GM19395 (cell line): ENCODE data around the gene AGT.
"Not testable (repeated sequence)": the region's sequence is repeated elsewhere in the genome, so short reads cannot be mapped to it uniquely, and the experiment has no call there.

Experiments used
- ATAC-seq: cut with Tn5 transposase; IDR thresholded peaks from one replicate; pipeline ENCODE4 v1.9.1; 2021; ENCODE audit warnings: mild to moderate bottlenecking, moderate library complexity; ENCODE audit not compliant: unreplicated experiment

Gene AGT

GRCh38 chr1:230708631-230709580 lies 5.0 kb downstream of the AGT start:
- ATAC-seq = no peak

DNA sequence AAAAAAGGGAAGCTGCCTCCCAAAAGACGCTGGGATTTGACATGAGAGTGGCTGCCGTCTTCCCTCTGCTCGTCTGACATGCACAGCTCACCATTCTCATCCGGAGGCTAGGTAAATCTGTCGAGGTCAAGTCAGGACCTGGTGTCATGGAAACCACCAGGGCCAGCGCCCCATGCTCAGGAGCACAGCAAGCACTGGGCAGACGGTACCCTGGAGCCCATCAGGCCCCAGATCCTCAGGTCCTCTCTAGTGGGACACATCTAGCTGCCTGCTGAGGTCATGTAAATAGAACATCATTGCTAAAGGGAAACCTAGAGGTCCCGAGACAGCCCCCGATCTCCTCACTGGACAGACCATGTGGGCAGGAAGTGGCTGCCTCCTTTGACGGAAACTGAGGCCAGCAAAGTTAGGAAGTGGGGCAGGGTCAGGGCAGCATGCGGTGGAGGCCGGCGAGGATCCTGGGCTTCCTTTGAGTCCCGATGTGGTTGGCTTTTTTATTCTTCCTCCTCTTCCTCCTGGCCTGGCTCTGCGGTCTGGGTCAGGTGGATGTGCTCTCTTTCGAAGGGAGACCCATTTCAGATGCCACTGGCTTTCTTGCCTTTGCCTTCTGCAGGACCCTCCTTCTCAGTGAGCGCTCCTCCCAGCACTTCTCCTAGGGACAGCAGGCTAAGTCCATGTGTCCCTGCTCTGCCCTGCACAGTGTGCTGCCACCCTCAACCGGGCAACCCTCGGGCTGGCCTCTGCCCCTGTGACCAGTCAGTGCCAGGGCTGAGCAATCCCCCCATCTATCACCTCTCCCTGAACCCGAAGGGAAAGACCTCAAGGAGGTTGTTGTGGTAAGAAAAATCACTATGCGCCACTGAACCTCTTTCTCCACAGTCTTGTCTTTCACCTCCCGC lies 5.9 kb downstream of the AGT start:
- no peak for ATAC-seq

DNA sequence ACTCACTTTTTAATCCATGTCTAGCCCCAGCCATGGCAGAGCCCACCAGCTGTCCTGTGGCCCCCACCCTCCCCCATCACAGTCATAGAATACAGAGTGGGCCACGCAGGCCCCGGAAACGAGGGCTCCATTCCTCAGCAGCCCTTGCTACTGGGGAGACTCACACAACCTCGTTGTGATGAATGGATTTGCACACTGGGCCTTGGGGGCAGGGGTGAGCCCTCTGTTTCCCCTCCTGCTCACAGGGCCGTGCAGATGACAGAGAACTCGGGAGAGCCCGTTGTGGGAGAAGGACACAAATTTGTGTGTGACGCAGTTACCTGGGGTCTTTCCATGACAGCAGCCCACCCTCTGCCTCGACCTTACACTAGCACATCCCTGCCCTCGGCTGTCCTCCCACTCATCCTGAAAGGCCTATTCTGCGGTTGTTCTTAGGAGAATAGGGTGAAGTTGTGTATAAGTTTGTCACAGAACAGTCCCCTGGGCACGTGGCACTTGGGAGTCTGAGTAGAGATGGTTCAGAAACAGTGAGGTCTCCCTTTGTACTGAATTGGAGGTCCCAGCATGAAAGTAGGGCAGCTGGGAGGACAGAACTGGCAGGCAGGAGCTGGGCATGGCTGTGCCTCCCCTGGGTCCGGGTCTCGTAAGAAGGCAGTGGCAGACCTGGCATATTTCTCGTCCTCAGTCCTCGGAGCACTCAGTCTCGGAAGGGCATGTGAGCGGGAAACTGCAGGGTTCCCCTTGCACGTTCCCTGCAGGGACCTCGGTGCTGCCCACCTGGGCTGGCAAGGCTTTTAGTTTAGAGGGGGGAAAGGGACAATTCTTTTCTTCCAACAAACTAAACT lies 6.8 kb downstream of the AGT start:
- no peak for ATAC-seq

GRCh38 chr1:230706020-230706699 lies 7.8 kb downstream of the AGT start:
- ATAC-seq = no peak

- no peak for ATAC-seq
These were observed 8.5 kb downstream of the AGT start for GRCh38 chr1:230705289-230706019.

GRCh38 chr1:230704830-230705229 lies 9.1 kb downstream of the AGT start:
- ATAC-seq = no peak

DNA sequence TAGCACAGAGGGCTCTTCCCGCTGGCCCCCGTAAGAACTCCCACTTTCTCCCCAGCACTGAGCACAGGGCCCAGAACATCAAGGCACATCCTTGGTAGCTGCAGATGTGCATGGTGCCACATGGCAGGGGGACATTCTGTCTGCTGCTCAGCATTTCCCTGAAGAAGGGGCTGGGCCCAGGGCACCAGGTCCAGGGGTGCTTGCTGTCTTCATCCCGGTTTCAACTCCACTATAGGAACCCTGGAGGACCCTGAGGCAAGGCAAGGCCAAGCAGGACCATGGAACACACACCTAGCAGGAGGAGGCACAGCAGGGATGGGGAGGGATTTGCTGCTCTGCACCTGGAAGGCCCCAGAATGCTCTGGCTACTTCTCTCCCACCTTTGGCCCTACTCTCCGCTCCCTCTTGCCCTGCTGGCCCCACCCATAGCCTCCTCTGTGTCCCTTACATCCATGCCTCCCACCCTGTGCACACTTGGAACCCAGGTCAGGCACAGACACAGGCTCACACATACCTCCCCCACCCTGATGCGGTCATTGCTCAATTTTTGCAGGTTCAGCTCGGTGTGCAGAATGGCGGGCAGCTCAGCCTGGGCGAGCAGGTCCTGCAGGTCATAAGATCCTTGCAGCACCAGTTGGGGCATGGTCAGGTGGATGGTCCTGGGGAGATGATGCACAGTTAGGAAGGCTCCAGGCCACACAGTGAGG lies 10.1 kb downstream of the AGT start:
- no peak for ATAC-seq

DNA sequence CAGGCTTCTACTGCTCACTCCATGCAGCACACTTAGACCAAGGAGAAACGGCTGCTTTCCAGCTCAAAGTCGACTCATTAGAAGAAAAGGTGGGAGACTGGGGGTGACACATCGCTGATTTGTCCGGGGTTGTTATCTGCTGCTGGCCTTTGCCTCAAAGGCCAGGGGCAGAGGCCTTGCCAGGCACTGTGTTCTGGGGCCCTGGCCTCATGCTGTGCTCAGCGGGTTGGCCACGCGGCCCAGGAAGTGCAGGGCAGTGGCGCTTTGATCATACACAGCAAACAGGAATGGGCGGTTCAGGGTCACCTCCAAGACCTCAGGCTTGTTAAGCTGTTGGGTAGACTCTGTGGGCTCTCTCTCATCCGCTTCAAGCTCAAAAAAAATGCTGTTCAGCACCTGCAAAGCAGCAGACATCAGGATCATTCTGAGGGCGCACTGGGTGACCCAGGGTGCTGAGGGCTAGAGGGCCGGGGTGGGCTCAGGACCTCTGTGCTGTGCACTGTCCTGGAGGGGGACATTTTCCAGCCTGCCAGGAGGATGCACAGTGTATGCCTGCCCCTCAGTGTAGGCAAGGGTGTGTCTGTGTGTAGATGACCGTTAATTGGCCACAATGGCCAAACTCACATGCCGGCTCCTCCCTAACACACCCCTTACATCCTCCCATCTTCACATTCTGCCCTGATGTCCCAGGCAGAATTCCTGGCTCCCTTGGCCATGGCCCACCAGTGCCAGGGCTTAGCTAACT lies 10.8 kb downstream of the AGT start:
- no peak for ATAC-seq

- no peak for ATAC-seq
These were observed 11.8 kb downstream of the AGT start for GRCh38 chr1:230701895-230702768.

GRCh38 chr1:230701434-230701833 lies 12.5 kb downstream of the AGT start:
- ATAC-seq = no peak

GRCh38 chr1:230700132-230700531 lies 13.8 kb downstream of the AGT start:
- ATAC-seq = no peak

DNA sequence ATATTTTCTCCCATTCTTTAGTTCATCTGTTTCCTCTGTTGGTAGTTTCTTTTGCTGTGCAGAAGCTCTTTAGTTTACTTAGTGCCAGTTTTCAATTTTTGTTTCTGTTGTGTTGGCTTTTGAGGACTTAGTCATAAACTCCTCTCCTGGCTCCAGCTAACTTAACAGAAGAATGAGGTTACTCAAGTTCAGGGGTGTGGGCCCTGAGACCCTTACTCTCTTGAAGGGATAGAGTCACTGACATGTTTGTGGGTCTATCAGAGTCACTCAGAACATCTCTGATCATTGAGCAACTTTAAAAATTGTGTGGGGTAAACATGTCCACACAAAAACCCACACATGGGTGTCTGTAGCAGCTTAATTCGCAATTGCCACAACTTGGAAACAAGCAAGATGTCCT lies 14.2 kb downstream of the AGT start:
- ATAC-seq = no peak

- not testable (repeated sequence) for ATAC-seq
These were observed 15.0 kb downstream of the AGT start for GRCh38 chr1:230698964-230699363.

GRCh38 chr1:230698130-230698529 lies 15.8 kb downstream of the AGT start:
- ATAC-seq = no peak

- no peak for ATAC-seq
These were observed 17.0 kb downstream of the AGT start for GRCh38 chr1:230696722-230697437.

GRCh38 chr1:230696218-230696617 lies 17.7 kb downstream of the AGT start:
- no peak for ATAC-seq

DNA sequence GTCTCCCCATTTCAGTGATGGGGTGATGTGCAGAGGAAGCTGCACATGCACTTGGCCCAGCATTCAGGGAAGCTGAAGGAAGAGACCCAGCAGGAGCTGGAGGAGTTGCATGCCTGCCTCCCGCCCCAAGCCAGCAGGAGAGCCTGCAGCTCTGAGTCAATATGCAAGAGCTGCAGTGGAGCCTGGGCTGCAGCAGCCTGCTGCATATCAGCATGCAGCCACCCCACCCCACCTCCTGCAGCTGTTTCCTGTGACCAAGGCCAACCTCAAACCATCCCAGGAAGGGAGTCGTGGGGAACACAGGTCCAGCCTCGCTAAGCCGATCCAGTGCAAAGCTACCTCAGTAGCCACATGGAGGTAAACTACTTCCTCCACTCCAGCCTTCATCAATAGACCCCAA lies 18.9 kb downstream of the AGT start:
- ATAC-seq = no peak
